SK-N-MC (cell line): ENCODE measurements around the gene CCR5AS.

Source experiments
- EZH2 ChIP-seq: fragments of 200-600 bp; sonication (generic); IDR thresholded peaks from one replicate; pipeline ENCODE4 v1.6.1; 2017; ENCODE audit warnings: antibody characterized with exemption
- FOXP2 ChIP-seq: optimal IDR thresholded peaks from 2 replicates; pipeline ENCODE3; 2011; ENCODE audit warnings: mild to moderate bottlenecking, moderate library complexity; ENCODE audit not compliant: insufficient read depth; ENCODE audit errors: extremely low read length, control extremely low read depth
- POLR2AphosphoS5 ChIP-seq: IDR thresholded peaks from 2 replicates; pipeline ENCODE4 v1.6.1; 2012; ENCODE audit warnings: mild to moderate bottlenecking, low read depth, low read length, borderline replicate concordance

DNA sequence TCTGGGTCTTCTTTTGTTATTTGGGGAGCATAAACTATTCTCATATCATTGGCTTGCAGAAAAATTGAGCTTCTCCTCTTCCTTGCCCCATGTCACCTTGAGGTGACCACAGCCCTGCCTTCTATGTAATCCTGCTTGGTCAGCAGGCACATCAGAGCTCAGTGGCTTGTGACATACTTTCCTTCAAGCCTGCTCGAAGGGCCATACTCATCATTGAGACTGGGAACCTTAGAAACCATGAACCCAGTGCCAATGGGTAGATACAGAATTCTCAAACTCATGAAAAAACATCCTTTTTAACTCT lies 56.7 kb downstream of the CCR5AS start:
- no peak for TF ChIP-seq EZH2
- no peak for TF ChIP-seq POLR2AphosphoS5
- no peak for TF ChIP-seq FOXP2
